G401 (cell line): Measurements from ENCODE around the gene ERICH6B. TPM values are rescaled to one million over a fixed set of nuclear protein-coding genes. Genes with fewer than 3 reads are reported as not detected.

ENCODE experiments used
- DNase-seq: peaks from one replicate; pipeline ENCODE4 v3.0.0-alpha.2; 2015; ENCODE audit warnings: low spot score
- in situ Hi-C: cut with HindIII; loops from 2 replicates; pipeline ENCODE4 v1.10.0; 2016; ENCODE audit warnings: low sequenced_read_pairs, mixed read lengths
- total RNA-seq: library from RNA; depleted of rRNA; stranded (reverse); fragments of >200 nt; shearing (Covaris generic); gene quantifications from 2 replicates; pipeline ENCODE4 v1.2.3, GENCODE V29; 2014; rRNA removed

Gene ERICH6B
- total RNA-seq, 1 experiment from 2014 or later: not detected

GRCh38 chr13:45512098-45512496, 103.4 kb downstream of the ERICH6B start:
- in situ Hi-C loops: no loop called here
- DNase-seq: no peak

GRCh38 chr13:45511310-45512097, 104.0 kb downstream of the ERICH6B start:
- in situ Hi-C loops: no loop called here
- peak; percentile 81 for DNase-seq

GRCh38 chr13:45510672-45511071, 104.9 kb downstream of the ERICH6B start:
- no peak for DNase-seq
- in situ Hi-C loops: no loop called here

GRCh38 chr13:45508776-45509175, 106.8 kb downstream of the ERICH6B start:
- in situ Hi-C loops: no loop called here
- DNase-seq: no peak

- in situ Hi-C loops: no loop called here
- no peak for DNase-seq
Measured at GRCh38 chr13:45506811-45507210, 108.7 kb downstream of the ERICH6B start.

- in situ Hi-C loops: no loop called here
- no peak for DNase-seq
Measured at GRCh38 chr13:45503658-45504057, 111.9 kb downstream of the ERICH6B start.

- no peak for DNase-seq
- in situ Hi-C loops: no loop called here
Measured at GRCh38 chr13:45501175-45501526, 114.4 kb downstream of the ERICH6B start.

GRCh38 chr13:45500492-45501174, 114.9 kb downstream of the ERICH6B start:
- in situ Hi-C loops: no loop called here
- DNase-seq: no peak

GRCh38 chr13:45496942-45497341, 118.6 kb downstream of the ERICH6B start:
- DNase-seq: no peak
- in situ Hi-C loops: no loop called here

- in situ Hi-C loops: no loop called here
Measured at GRCh38 chr13:45492538-45492937, 123.0 kb downstream of the ERICH6B start.

More at GRCh38 chr13:45492538-45492937, 123.0 kb downstream of the ERICH6B start:
- no peak for DNase-seq

Other genes with a start within 250 kb of the ERICH6B start
- gene SLC25A30, start 197.4 kb downstream of the ERICH6B start, total RNA-seq: 3.8 and 5.8 TPM in 2 replicates
- gene COG3, start 150.8 kb downstream of the ERICH6B start, total RNA-seq: 19.0 and 29.1 TPM in 2 replicates
- not detected in 2 replicates for gene CBY2, start 86.6 kb upstream of the ERICH6B start, total RNA-seq
- not detected in 2 replicates for gene SIAH3, start 236.0 kb upstream of the ERICH6B start, total RNA-seq